IPS-20b (cell line): ENCODE measurements around the gene FBXL7.

Experiments
- H3K27ac ChIP-seq: one replicate; pipeline ENCODE4 v1.5.1; 2013; ENCODE audit warnings: low read length
- H3K27me3 ChIP-seq: 2 replicates; pipeline ENCODE4 v1.6.1; 2013; ENCODE audit warnings: mild to moderate bottlenecking, low read length, inconsistent platforms; ENCODE audit not compliant: insufficient read depth
- H3K36me3 ChIP-seq: 2 replicates; pipeline ENCODE4 v1.6.1; 2013; ENCODE audit warnings: low read depth, mild to moderate bottlenecking, inconsistent platforms, low read length, moderate library complexity; ENCODE audit not compliant: insufficient read depth
- H3K4me1 ChIP-seq: 2 replicates; pipeline ENCODE4 v1.6.1; 2013; ENCODE audit warnings: mild to moderate bottlenecking, control low read depth, inconsistent platforms, low read length, moderate library complexity; ENCODE audit not compliant: insufficient read depth
- H3K4me3 ChIP-seq: 2 replicates; pipeline ENCODE4 v1.5.1; 2013; ENCODE audit warnings: mild to moderate bottlenecking, low read length, inconsistent platforms
- H3K9ac ChIP-seq: 2 replicates; pipeline ENCODE4 v1.6.1; 2013; ENCODE audit warnings: low read depth, mild to moderate bottlenecking, inconsistent platforms, low read length, moderate library complexity
- H3K9me3 ChIP-seq: 2 replicates; pipeline ENCODE4 v1.6.1; 2013; ENCODE audit warnings: mild to moderate bottlenecking, low read depth, low read length, inconsistent platforms; ENCODE audit not compliant: insufficient read depth

Gene FBXL7

DNA sequence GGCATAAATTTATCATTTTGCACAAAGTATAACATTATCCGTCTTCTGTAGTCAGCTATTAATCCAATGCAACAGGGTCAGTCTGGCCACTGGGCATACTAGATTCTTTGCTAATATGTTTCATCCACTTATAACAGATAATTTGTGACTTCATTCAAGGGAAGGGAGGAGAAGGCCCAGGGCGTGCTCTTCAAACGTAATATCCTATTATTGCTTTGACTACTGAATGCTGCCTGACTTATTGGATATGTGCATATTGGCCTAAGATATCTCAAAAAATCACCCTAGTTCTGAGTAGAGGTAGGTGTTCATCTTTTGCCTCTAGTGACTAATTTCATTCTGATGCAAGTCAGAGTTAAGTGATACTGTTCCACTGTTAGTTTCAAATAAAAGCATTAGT lies 6.9 kb downstream of the FBXL7 start:
- H3K9ac ChIP-seq = no peak overlapping the region
- no peak overlapping the region for H3K4me3 ChIP-seq
- H3K36me3 ChIP-seq = peaks cover 7% of the 10 kb centered on the region; the same call in 1 of the 2 replicates
- no peaks in the 10 kb centered on the region for H3K9me3 ChIP-seq
- peaks cover 9% of the 10 kb centered on the region; the same call in 1 of the 2 replicates for H3K4me1 ChIP-seq
- H3K27me3 ChIP-seq = no peaks in the 10 kb centered on the region
- H3K27ac ChIP-seq = no peak overlapping the region

DNA sequence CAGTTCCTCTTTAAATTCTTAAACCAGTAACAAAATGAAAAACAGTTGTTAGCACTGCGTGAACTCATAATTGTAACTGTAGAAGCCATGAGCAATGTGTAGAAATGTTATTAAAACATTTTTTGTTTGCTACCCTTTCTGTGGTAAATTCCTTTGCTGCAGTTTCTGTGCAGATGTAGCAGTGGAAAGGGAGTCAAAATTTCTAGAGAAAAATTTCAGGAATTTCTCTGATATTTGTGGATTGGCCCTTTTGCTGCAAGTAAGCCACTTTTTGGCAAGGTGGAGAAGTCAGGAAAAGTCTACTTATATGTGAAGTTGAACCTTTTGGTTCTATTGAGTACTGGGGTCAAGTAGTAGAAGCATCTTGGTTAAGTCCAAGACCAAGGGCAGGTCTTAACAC lies 10.1 kb downstream of the FBXL7 start:
- no peak overlapping the region for H3K4me3 ChIP-seq
- peaks cover 5% of the 10 kb centered on the region; the same call in 1 of the 2 replicates for H3K4me1 ChIP-seq
- no peaks in the 10 kb centered on the region for H3K9me3 ChIP-seq
- H3K27me3 ChIP-seq = no peaks in the 10 kb centered on the region
- no peaks in the 10 kb centered on the region for H3K36me3 ChIP-seq
- no peak overlapping the region for H3K9ac ChIP-seq
- H3K27ac ChIP-seq = no peak overlapping the region

DNA sequence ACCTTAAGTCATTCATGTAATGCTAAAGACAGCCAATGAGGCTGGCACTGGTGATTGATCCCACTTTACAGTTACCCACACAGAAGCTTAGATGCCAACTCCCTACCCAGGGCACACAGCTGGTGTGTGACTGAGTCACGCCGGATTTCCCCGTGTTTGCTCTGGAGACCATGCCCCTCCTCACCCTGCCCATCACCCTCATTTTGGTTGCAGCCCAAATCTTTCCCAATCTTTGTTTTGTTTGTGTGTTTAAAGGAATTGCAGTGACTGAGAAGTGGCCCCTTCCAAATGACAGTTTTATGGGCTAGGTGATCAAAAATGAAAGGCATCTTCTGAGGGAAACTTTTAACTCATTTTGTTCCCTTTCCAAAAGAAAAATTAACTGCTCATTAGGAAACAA lies 10.9 kb downstream of the FBXL7 start:
- Histone ChIP-seq H3K27ac (no peak overlapping the region), H3K9me3 (no peaks in the 10 kb centered on the region), H3K4me3 (no peak overlapping the region), H3K27me3 (no peaks in the 10 kb centered on the region), H3K4me1 (peaks cover 5% of the 10 kb centered on the region; the same call in 1 of the 2 replicates), H3K9ac (no peak overlapping the region), H3K36me3 (no peaks in the 10 kb centered on the region)

DNA sequence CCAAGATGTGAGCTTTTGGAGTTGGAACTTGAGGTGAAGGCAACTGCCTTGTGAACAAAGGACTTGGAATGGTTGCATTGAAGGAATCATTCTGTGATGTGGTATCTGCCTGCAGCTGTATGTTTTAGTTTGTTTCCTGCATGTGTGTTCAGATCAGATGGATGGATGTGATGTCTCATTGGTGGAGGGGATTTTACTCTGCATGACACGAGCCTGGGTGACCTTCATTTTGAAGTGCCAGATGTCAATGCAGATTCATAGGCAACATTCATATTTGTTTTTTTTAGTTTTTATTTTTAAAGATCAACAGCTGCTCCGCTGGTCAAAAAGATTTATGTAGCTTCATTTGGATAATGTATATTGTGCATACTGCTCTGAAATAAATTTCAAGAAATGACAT lies 13.5 kb downstream of the FBXL7 start:
- peaks cover 5% of the 10 kb centered on the region; the same call in 1 of the 2 replicates for H3K4me1 ChIP-seq
- no peaks in the 10 kb centered on the region for H3K9me3 ChIP-seq
- no peak overlapping the region for H3K9ac ChIP-seq
- no peak overlapping the region for H3K27ac ChIP-seq
- no peaks in the 10 kb centered on the region for H3K27me3 ChIP-seq
- no peaks in the 10 kb centered on the region for H3K36me3 ChIP-seq
- H3K4me3 ChIP-seq = no peak overlapping the region

DNA sequence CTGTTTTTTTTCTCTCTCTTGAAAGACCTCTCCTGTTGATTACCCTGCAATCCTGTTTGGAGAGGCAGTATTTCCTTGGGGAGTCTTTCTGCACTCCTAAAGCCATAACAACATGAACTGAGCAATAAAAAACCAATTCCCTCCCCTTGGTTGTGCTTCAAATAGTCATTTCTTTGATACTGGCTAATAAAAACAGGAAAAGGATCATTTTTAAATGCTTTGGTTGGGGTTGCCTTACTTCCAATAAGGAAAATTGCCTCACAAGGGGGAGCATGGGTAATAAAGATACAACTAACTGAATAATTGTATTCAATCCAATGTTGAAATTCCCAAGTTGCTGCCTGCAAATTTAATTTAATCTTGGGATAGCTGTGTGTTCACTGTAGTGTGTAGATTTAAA lies 13.9 kb downstream of the FBXL7 start:
- H3K27ac ChIP-seq = no peak overlapping the region
- H3K9ac ChIP-seq = no peak overlapping the region
- no peaks in the 10 kb centered on the region for H3K36me3 ChIP-seq
- no peaks in the 10 kb centered on the region for H3K9me3 ChIP-seq
- no peak overlapping the region for H3K4me3 ChIP-seq
- peaks cover 5% of the 10 kb centered on the region; the same call in 1 of the 2 replicates for H3K4me1 ChIP-seq
- no peaks in the 10 kb centered on the region for H3K27me3 ChIP-seq

DNA sequence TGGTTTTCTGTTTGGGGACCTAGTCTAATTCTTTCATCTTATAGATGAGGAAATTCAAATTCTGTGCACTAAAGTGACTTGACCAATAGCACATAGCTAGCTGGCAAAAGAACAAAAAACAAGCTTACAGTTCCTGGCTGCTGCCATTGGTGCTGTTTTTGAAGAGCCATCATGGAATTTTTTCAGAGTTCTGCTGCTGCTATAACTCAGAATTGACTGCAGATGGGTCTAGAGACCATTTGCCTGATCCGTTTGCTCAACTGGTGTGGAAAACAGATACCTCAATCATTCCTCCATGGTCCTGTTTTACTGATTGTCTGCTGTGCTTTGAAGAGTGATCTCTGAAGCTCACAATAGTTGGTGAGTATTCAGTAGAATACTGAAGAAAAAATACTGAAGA lies 15.2 kb downstream of the FBXL7 start:
- no peaks in the 10 kb centered on the region for H3K36me3 ChIP-seq
- no peaks in the 10 kb centered on the region for H3K27me3 ChIP-seq
- no peaks in the 10 kb centered on the region for H3K9me3 ChIP-seq
- H3K4me3 ChIP-seq = no peak overlapping the region
- H3K4me1 ChIP-seq = peaks cover 2% of the 10 kb centered on the region; the same call in 1 of the 2 replicates
- H3K27ac ChIP-seq = no peak overlapping the region
- H3K9ac ChIP-seq = no peak overlapping the region

DNA sequence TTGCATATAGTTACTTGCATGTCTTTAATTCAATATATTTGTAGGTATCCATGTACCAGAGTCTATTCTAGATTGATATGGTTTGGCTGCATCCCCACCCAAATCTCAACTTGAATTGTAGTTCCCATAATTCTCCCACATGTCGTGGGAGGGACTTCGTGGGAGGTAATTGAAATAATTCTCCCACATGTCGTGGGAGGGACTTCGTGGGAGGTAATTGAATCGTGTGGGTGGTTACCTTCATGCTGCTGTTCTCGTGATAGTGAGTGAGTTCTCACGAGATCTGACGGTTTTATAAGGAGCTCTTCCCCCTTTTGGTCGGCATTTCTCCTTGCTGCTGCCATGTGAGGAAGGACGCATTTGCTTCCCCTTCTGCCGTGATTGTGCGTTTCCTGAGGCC lies 16.5 kb downstream of the FBXL7 start:
- Histone ChIP-seq H3K9me3 (no peaks in the 10 kb centered on the region), H3K9ac (no peak overlapping the region), H3K4me3 (no peak overlapping the region), H3K36me3 (no peaks in the 10 kb centered on the region), H3K27me3 (no peaks in the 10 kb centered on the region), H3K27ac (no peak overlapping the region), H3K4me1 (peaks cover 6% of the 10 kb centered on the region; the same call in 1 of the 2 replicates)

DNA sequence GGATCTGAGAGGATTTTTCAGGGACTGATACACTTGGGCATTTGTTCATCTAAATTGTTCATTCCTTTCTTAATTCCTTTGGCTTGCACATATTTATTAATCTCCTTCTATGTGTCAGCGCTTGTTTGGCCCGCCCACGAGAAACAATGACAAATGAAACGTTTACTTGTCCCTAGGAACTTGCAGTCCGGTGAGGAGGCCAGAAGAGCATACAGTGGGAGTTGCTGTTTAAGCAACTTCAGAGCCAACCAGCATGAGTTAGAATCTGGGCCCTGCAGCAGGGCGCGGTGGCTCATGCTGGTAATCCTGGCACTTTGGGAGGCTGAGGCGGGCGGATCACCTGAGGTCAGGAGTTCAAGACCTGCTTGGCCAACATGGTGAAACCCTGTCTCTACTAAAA lies 18.8 kb downstream of the FBXL7 start:
- Histone ChIP-seq H3K36me3 (no peaks in the 10 kb centered on the region), H3K4me1 (peaks cover 19% of the 10 kb centered on the region; the same call in 1 of the 2 replicates), H3K27me3 (no peaks in the 10 kb centered on the region), H3K27ac (no peak overlapping the region), H3K9ac (no peak overlapping the region), H3K4me3 (no peak overlapping the region), H3K9me3 (no peaks in the 10 kb centered on the region)

DNA sequence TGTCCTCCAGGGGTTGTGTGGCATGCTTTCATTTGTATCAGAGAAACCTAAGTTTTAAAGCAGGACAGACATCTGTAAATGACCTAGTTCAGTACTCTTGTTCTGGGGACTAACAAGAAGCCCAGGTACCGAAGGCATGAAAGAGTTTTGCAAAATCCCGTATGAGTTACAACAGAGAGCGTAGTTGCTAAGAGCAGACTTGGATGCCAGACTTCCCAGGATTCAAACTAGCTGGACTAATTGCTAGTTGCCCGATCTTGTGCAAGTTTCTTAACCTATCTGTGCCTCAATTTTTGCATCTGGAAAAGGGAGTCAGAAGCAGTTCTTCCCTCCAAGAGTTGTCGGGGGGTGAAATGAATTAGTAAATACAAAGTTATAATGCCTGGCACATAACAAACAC lies 20.9 kb downstream of the FBXL7 start:
- Histone ChIP-seq H3K9me3 (no peaks in the 10 kb centered on the region), H3K36me3 (no peaks in the 10 kb centered on the region), H3K9ac (no peak overlapping the region), H3K27me3 (no peaks in the 10 kb centered on the region), H3K4me1 (peaks cover 19% of the 10 kb centered on the region; the same call in 1 of the 2 replicates), H3K27ac (no peak overlapping the region), H3K4me3 (no peak overlapping the region)

DNA sequence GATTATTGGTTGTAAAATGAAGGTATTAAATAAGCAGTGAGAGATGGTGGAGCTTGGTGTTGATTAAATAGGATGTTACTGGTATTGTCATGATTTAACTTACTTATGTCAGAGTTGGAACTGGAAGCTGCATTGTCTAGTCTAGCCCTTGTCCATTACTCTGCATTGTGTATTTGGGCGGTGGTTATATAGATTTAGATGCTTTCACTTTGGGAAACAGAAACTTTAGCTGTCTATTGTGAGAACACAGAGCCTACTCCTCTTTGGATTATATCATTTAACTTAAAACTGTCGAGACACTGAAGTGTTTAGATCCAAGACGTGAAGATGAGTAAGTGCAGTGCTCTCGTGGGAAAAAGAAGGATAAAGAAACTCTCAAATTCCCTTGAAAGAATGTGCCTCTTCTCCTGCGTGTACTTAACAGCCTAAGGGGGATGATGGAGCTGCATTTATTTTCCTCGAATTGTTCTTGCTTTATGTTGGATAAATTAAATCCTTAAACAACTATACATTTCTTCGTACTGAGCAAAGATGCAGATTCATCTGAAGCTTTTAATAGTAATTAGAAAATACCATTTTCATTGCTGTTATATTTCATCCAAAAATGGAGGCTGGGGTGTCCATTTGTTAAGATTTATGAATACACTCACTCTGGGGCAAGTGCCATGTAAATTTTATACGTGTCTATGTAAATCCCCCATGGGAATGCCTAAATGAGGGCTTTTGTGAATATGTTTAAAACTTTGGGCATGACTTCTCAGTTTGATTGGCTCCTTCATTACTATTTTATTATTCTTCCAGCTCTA lies 21.6 kb downstream of the FBXL7 start:
- H3K4me1 ChIP-seq = peaks cover 19% of the 10 kb centered on the region; the same call in 1 of the 2 replicates
- H3K36me3 ChIP-seq = no peaks in the 10 kb centered on the region
- H3K9ac ChIP-seq = no peak overlapping the region
- no peak overlapping the region for H3K27ac ChIP-seq
- H3K9me3 ChIP-seq = no peaks in the 10 kb centered on the region
- H3K4me3 ChIP-seq = no peak overlapping the region
- H3K27me3 ChIP-seq = no peaks in the 10 kb centered on the region

DNA sequence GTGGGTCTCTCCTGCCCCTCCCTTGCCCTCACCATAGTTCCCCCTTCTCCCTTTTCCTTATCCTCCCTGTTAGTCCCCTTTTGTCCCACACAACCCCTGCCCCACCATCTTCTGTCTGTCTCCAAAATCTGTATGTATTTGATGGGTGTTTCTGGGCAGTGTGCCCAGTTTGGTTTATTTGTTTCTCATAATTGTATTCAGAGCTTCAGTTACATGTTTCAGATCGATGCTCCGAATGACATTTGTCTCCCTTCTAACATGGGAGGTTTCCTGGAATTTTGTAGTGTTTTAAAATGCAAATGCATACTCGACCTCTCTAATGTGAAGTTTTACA lies 22.2 kb downstream of the FBXL7 start:
- Histone ChIP-seq H3K36me3 (no peaks in the 10 kb centered on the region), H3K27me3 (no peaks in the 10 kb centered on the region), H3K4me1 (peaks cover 19% of the 10 kb centered on the region; the same call in 1 of the 2 replicates), H3K4me3 (no peak overlapping the region), H3K9ac (no peak overlapping the region), H3K9me3 (no peaks in the 10 kb centered on the region), H3K27ac (no peak overlapping the region)

DNA sequence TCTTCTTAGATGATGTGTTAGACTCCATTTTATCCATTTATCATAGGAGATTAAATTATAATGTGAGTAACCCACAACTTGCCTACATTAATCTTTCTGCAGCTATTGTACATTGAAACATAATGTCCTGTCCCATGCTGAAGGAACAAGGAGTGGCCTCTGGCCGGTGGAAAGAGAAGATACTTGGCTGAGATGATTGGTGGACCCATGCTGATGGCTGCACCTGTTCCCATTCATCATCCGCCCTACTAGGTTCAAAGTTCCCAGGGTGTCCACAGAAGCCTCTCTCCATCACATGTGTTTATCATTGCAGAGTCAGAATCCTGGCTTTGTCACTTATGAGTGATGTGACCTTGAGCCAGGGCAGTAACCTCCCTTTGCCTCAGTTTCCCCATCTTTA lies 24.7 kb downstream of the FBXL7 start:
- H3K27me3 ChIP-seq = no peaks in the 10 kb centered on the region
- peaks cover 19% of the 10 kb centered on the region; the same call in 1 of the 2 replicates for H3K4me1 ChIP-seq
- no peak overlapping the region for H3K9ac ChIP-seq
- no peak overlapping the region for H3K4me3 ChIP-seq
- H3K27ac ChIP-seq = no peak overlapping the region
- no peaks in the 10 kb centered on the region for H3K9me3 ChIP-seq
- H3K36me3 ChIP-seq = no peaks in the 10 kb centered on the region
